HepG2 (cell line): Measurements from ENCODE around the gene SCFD2. TPM values are rescaled to one million over a fixed set of nuclear protein-coding genes. Genes with fewer than 3 reads are reported as not detected.

Experiments used
- ATAC-seq: fragments of 200-7000 bp; cut with Tn5 transposase; 3 replicates; pipeline ENCODE4 v1.9.1; 2020; ENCODE audit warnings: mild to moderate bottlenecking, moderate library complexity
- BruUV-seq: library from RNA; stranded (reverse); fragments of 400-500 nt; replicated peaks from 2 replicates; lab custom pipeline; 2021; lab: Mats Ljungman, UMichigan
- CTCF ChIA-PET: fragments of 300-600 bp; formaldehyde crosslinking; extraction: SDS; loops from one replicate; lab custom pipeline; 2021; ENCODE audit warnings: low total read pairs, inconsistent platforms, low intra/inter-chr PET ratio; lab: Yijun Ruan, JAX
- POLR2A ChIA-PET: fragments of 350-600 bp; sonication (Branson Sonifier 250); formaldehyde crosslinking; loops from one replicate; lab custom pipeline; 2020; ENCODE audit warnings: antibody characterized with exemption, inconsistent platforms; lab: Yijun Ruan, JAX
- DNase-seq: peaks from one replicate; pipeline ENCODE4 v3.0.0-alpha.2; 2015; ENCODE audit warnings: low spot score
- FAIRE-seq: peaks from 3 replicates; lab custom pipeline; 2011; peaks lifted over from hg19 to GRCh38; lab: Jason Lieb, UNC
- H2AFZ ChIP-seq: one replicate; pipeline ENCODE4 v1.6.1; 2011; ENCODE audit warnings: low read length, inconsistent platforms
- H3K27ac ChIP-seq: fragments of 300-600 bp; 3 replicates; pipeline ENCODE4 v1.8.0; 2011; ENCODE audit warnings: mixed run types, mild to moderate bottlenecking, mixed read lengths, low read length, inconsistent platforms; ENCODE audit not compliant: insufficient read depth; ENCODE audit errors: extremely low read length
- H3K27me3 ChIP-seq, 2 experiments: fragments of 200-600 bp in 1 of 2; 2 replicates in 1 of 2; 3 replicates in 1 of 2; pipeline versions ENCODE4 v1.6.0 to v1.8.0; 2011; ENCODE audit warnings: low read length in 2 of 2, mild to moderate bottlenecking in 2 of 2, moderate library complexity in 2 of 2, inconsistent platforms in 1 of 2; ENCODE audit not compliant: insufficient read depth in 2 of 2, control insufficient read depth in 1 of 2
- H3K36me3 ChIP-seq, 2 experiments: fragments of 200-600 bp in 1 of 2; replicated peaks in 1 of 2; 2 replicates in 1 of 2; 3 replicates in 1 of 2; pipeline versions ENCODE4 v1.5.1 to v1.8.0; 2011; ENCODE audit warnings: low read length in 2 of 2, inconsistent platforms in 1 of 2; ENCODE audit not compliant: insufficient read depth in 2 of 2, control insufficient read depth in 1 of 2
- H3K4me1 ChIP-seq: 2 replicates; pipeline ENCODE4 v1.5.1; 2012; ENCODE audit warnings: low read length, inconsistent platforms; ENCODE audit not compliant: insufficient read depth
- H3K4me2 ChIP-seq: 2 replicates; pipeline ENCODE4 v1.6.0; 2011; ENCODE audit warnings: low read depth, low read length, inconsistent platforms
- H3K4me3 ChIP-seq, 3 experiments: fragments of 200-600 bp in 1 of 3; sonication (generic), shearing (Covaris generic) in 1 of 3; replicated peaks in 1 of 3; 2 replicates each; pipeline ENCODE4 v1.5.1; 2011 to 2016; ENCODE audit warnings: low read length in 3 of 3, inconsistent platforms in 2 of 3, low read depth in 2 of 3, mild to moderate bottlenecking in 2 of 3, control low read depth in 1 of 3, mixed read lengths in 1 of 3; ENCODE audit not compliant: insufficient read depth in 1 of 3
- H3K79me2 ChIP-seq: one replicate; pipeline ENCODE4 v1.6.1; 2011; ENCODE audit warnings: low read length, inconsistent platforms; ENCODE audit not compliant: insufficient read depth
- H3K9ac ChIP-seq: 2 replicates; pipeline ENCODE4 v1.6.0; 2011; ENCODE audit warnings: mild to moderate bottlenecking, low read depth, low read length, inconsistent platforms; ENCODE audit not compliant: insufficient read depth
- H3K9me3 ChIP-seq: 2 replicates; pipeline ENCODE4 v1.5.1; 2012; ENCODE audit warnings: mild to moderate bottlenecking, low read length
- H4K20me1 ChIP-seq: 2 replicates; pipeline ENCODE4 v1.6.0; 2011; ENCODE audit warnings: inconsistent platforms, mild to moderate bottlenecking, low read length, moderate library complexity; ENCODE audit not compliant: insufficient read depth
- BORCS8-MEF2B ChIP-seq: sonication (generic); formaldehyde crosslinking; IDR thresholded peaks from 2 replicates; pipeline ENCODE4 v1.8.0; 2022; ENCODE audit warnings: mild to moderate bottlenecking, missing genetic modification reagents
- DMAP1 ChIP-seq: IDR thresholded peaks from 2 replicates; pipeline ENCODE4 v1.6.1; 2016
- EED ChIP-seq: sonication (generic); formaldehyde crosslinking; IDR thresholded peaks from 2 replicates; pipeline ENCODE4 v1.5.0; 2020; ENCODE audit warnings: mild to moderate bottlenecking, missing genetic modification reagents
- GATAD1 ChIP-seq: IDR thresholded peaks from 2 replicates; pipeline ENCODE4 v1.6.1; 2016; ENCODE audit warnings: missing genetic modification reagents, missing compliant biosample characterization
- HOXA7 ChIP-seq: sonication (generic); formaldehyde crosslinking; IDR thresholded peaks from 2 replicates; pipeline ENCODE4 v1.8.1; 2022; ENCODE audit warnings: mild to moderate bottlenecking, missing genetic modification reagents, moderate library complexity
- JDP2 ChIP-seq: sonication (generic); formaldehyde crosslinking; IDR thresholded peaks from 2 replicates; pipeline ENCODE4 v1.8.1; 2022; ENCODE audit warnings: missing genetic modification reagents, borderline replicate concordance
- KDM2A ChIP-seq: sonication (generic); formaldehyde crosslinking; IDR thresholded peaks from 2 replicates; pipeline ENCODE4 v1.4.0; 2020; ENCODE audit warnings: low read depth, missing genetic modification reagents, borderline replicate concordance
- KLF11 ChIP-seq: IDR thresholded peaks from 2 replicates; pipeline ENCODE4 v1.6.1; 2016; ENCODE audit warnings: missing compliant biosample characterization
- MBNL3 ChIP-seq: fragments of 250-450 bp; sonication (Bioruptor Pico); conservative IDR thresholded peaks from 2 replicates; pipeline ENCODE4 v1.8.0; 2022; ENCODE audit warnings: mild to moderate bottlenecking, inconsistent platforms
- NCOR1 ChIP-seq: fragments of 200-600 bp; sonication (generic); IDR thresholded peaks from 2 replicates; pipeline ENCODE4 v1.7.0; 2017; ENCODE audit warnings: antibody characterized with exemption, low read length, borderline replicate concordance
- NFYC ChIP-seq: IDR thresholded peaks from 2 replicates; pipeline ENCODE4 v1.6.1; 2016; ENCODE audit warnings: missing genetic modification reagents, missing compliant biosample characterization
- POLR2AphosphoS2 ChIP-seq: IDR thresholded peaks from 2 replicates; pipeline ENCODE4 v1.6.1; 2011; ENCODE audit warnings: low read depth, low read length, improper control_type of control experiment
- SYNCRIP ChIP-seq: fragments of 200-400 bp; formaldehyde crosslinking; IDR thresholded peaks from 2 replicates; pipeline ENCODE4 v1.6.1; 2018; ENCODE audit warnings: mild to moderate bottlenecking, low read depth, low read length; ENCODE audit not compliant: insufficient read depth
- ZMYM4 ChIP-seq: sonication (generic); formaldehyde crosslinking; IDR thresholded peaks from 2 replicates; pipeline ENCODE4 v1.8.1; 2023; ENCODE audit warnings: mild to moderate bottlenecking, missing genetic modification reagents
- ZNF501 ChIP-seq: sonication (generic); formaldehyde crosslinking; IDR thresholded peaks from 2 replicates; pipeline ENCODE4 v1.5.1; 2020; ENCODE audit warnings: mild to moderate bottlenecking, moderate library complexity, missing genetic modification reagents
- ZNF546 ChIP-seq: sonication (generic); formaldehyde crosslinking; conservative IDR thresholded peaks from 2 replicates; pipeline ENCODE4 v1.8.1; 2023; ENCODE audit warnings: mild to moderate bottlenecking, missing genetic modification reagents
- ZNF776 ChIP-seq: sonication (generic); formaldehyde crosslinking; IDR thresholded peaks from 2 replicates; pipeline ENCODE4 v1.4.0; 2020; ENCODE audit warnings: mild to moderate bottlenecking, missing genetic modification reagents
- WGBS: methylation state at CpG from one replicate; pipeline ENCODE4 v1.1.6; 2017; ENCODE audit warnings: low lambda C conversion rate; 5-methylcytosine and 5-hydroxymethylcytosine counted together
- in situ Hi-C: cut with HindIII; loops from 2 replicates; pipeline ENCODE4 v1.10.0; 2017; ENCODE audit warnings: low pct_unique_long_range_greater_than_20kb; ENCODE audit not compliant: extremely low pct_ligation_motif_present
- intact Hi-C: fragments of 100-400 bp; cut with micrococcal nuclease; formaldehyde crosslinking; loops from one replicate; pipeline ENCODE4 v1.10.0; 2022; ENCODE audit not compliant: unreplicated experiment
- polyA plus RNA-seq, 8 experiments: library from polyadenylated mRNA; depleted of rRNA in 3 of 8; stranded (reverse) in 7 of 8; unstranded in 1 of 8; fragments of >200 nt; fragmentation: Illumina TruSeq in 4 of 8; extraction: Trizol in 4 of 8; gene quantifications; 2 replicates each; pipeline versions ENCODE4 v1.2.1 to v1.2.3, GENCODE V29; 2011 to 2016; ENCODE audit warnings: low read depth in 4 of 8, missing spikeins in 1 of 8, mixed read lengths in 1 of 8; ENCODE audit not compliant: insufficient read depth in 1 of 8
- total RNA-seq, 5 experiments: library from RNA; depleted of rRNA; stranded (reverse); fragments of >200 nt; fragmentation: Illumina TruSeq; extraction: Trizol; gene quantifications; 2 replicates each; pipeline ENCODE4 v1.2.3, GENCODE V29; 2016; ENCODE audit warnings: low read depth in 1 of 5
- TF ChIP-seq, protein P1 (sequence below): IDR thresholded peaks from 2 replicates; pipeline ENCODE4 v1.6.1; 2012; ENCODE audit warnings: low read length, improper control_type of control experiment

Gene SCFD2
- total and polyA plus RNA-seq, 2 of the 13 experiments (the other 11 are each of a cell fraction or from before 2014, with no cell fraction given) = 4.6 to 15.6 TPM

DNA sequence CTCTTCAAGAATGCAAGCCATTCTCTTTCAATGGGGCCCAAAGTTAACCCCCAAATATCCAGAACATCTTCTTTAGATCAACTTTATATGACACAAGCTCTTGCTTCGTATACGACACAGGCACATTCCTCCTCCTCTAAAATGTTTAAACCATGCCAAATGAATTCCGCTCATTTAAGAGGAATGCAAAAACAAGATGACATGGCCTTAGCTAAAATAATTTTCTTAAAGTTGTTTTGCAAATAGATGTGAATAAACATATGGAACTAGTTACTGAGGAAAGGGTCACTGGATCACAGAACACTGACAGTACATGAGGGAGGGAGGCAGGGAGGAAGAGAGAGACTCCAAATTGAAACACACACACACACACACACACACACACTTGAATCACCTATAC lies 406.3 kb downstream of the SCFD2 start:
- H4K20me1 ChIP-seq = no peaks in the 10 kb centered on the region
- no peaks in the 10 kb centered on the region for H3K4me1 ChIP-seq
- H3K9ac ChIP-seq = no peak overlapping the region
- no peaks in the 10 kb centered on the region for H3K36me3 ChIP-seq
- no peaks in the 10 kb centered on the region for H3K9me3 ChIP-seq
- DNase-seq (no peak), ATAC-seq (no peak), FAIRE-seq (no peak)
- no peaks in the 10 kb centered on the region for H3K27me3 ChIP-seq
- no peaks in the 10 kb centered on the region for H3K79me2 ChIP-seq
- no peak overlapping the region for H3K4me2 ChIP-seq
- BruUV-seq = no TSS peak
- in situ Hi-C loops (no loop called here), intact Hi-C loops (no loop called here)
- POLR2A ChIA-PET = no interaction called here
- H2AFZ ChIP-seq = no peak overlapping the region
- H3K27ac ChIP-seq = no peak overlapping the region
- CTCF ChIA-PET = no interaction called here
- H3K4me3 ChIP-seq = no peak overlapping the region
- TF ChIP-seq JDP2 (no peak), ZNF546 (CRISPR knock-in tag) (no peak), MBNL3 (CRISPR knock-in tag) (no peak), BORCS8-MEF2B (CRISPR knock-in tag) (no peak), GATAD1 (CRISPR knock-in tag) (no peak), EED (CRISPR knock-in tag) (no peak), KDM2A (no peak), ZNF776 (CRISPR knock-in tag) (no peak), SYNCRIP (no peak), ZMYM4 (CRISPR knock-in tag) (no peak), NFYC (no peak), KLF11 (CRISPR knock-in tag) (no peak), NCOR1 (no peak), DMAP1 (no peak), ZNF501 (CRISPR knock-in tag) (no peak), POLR2AphosphoS2 (no peak), HOXA7 (CRISPR knock-in tag) (no peak)
- TF ChIP-seq, protein P1, sequence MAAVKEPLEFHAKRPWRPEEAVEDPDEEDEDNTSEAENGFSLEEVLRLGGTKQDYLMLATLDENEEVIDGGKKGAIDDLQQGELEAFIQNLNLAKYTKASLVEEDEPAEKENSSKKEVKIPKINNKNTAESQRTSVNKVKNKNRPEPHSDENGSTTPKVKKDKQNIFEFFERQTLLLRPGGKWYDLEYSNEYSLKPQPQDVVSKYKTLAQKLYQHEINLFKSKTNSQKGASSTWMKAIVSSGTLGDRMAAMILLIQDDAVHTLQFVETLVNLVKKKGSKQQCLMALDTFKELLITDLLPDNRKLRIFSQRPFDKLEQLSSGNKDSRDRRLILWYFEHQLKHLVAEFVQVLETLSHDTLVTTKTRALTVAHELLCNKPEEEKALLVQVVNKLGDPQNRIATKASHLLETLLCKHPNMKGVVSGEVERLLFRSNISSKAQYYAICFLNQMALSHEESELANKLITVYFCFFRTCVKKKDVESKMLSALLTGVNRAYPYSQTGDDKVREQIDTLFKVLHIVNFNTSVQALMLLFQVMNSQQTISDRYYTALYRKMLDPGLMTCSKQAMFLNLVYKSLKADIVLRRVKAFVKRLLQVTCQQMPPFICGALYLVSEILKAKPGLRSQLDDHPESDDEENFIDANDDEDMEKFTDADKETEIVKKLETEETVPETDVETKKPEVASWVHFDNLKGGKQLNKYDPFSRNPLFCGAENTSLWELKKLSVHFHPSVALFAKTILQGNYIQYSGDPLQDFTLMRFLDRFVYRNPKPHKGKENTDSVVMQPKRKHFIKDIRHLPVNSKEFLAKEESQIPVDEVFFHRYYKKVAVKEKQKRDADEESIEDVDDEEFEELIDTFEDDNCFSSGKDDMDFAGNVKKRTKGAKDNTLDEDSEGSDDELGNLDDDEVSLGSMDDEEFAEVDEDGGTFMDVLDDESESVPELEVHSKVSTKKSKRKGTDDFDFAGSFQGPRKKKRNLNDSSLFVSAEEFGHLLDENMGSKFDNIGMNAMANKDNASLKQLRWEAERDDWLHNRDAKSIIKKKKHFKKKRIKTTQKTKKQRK = no peak
- TF ChIP-seq, all 625 proteins: peak for 0
- 97% methylated on average over 3 of the region's 3 CpGs for WGBS
